ENCODE results near the gene HSF5.
"Not testable (repeated sequence)": the region's sequence is repeated elsewhere in the genome, so short reads cannot be mapped to it uniquely, and the experiment has no call there.

The HSF5 gene

GRCh38 chr17:58515286-58515685 lies 27.1 kb upstream of the HSF5 start:
- DNase-seq = no peak

GRCh38 chr17:58514770-58515157 lies 26.6 kb upstream of the HSF5 start:
- no peak for DNase-seq

GRCh38 chr17:58513965-58514769 lies 26.0 kb upstream of the HSF5 start, which contains the start of gene MTMR4:
MTMR4 (minus strand) TSS chr17:58514638; CDS start chr17:58514407, 231 bp downstream.
- DNase-seq = peak; percentile 68

- peak; percentile 14 for DNase-seq
Measured at GRCh38 chr17:58513267-58513964, 25.2 kb upstream of the HSF5 start.

GRCh38 chr17:58510075-58510474 lies 21.9 kb upstream of the HSF5 start:
- DNase-seq = no peak

GRCh38 chr17:58508341-58509067 lies 20.3 kb upstream of the HSF5 start:
- DNase-seq = no peak

- DNase-seq = no peak
Measured at GRCh38 chr17:58507123-58507634, 19.0 kb upstream of the HSF5 start.

- DNase-seq = no peak
Measured at GRCh38 chr17:58506354-58507080, 18.3 kb upstream of the HSF5 start.

GRCh38 chr17:58504826-58505351 lies 16.7 kb upstream of the HSF5 start:
- no peak for DNase-seq

GRCh38 chr17:58503866-58504265 lies 15.7 kb upstream of the HSF5 start:
- no peak for DNase-seq

- DNase-seq = not testable (repeated sequence)
Measured at GRCh38 chr17:58503134-58503533, 14.9 kb upstream of the HSF5 start.

GRCh38 chr17:58501451-58501850 lies 13.2 kb upstream of the HSF5 start:
- no peak for DNase-seq

- no peak for DNase-seq
Measured at GRCh38 chr17:58498177-58498828, 10.1 kb upstream of the HSF5 start.

- DNase-seq = no peak
Measured at GRCh38 chr17:58493506-58493905, 5.3 kb upstream of the HSF5 start.

GRCh38 chr17:58492238-58493121 lies 4.3 kb upstream of the HSF5 start:
- no peak for DNase-seq

GRCh38 chr17:58491510-58492045 lies 3.4 kb upstream of the HSF5 start:
- DNase-seq = no peak

- DNase-seq = no peak
Measured at GRCh38 chr17:58488428-58488890, 251 bp upstream of the HSF5 start.

GRCh38 chr17:58484600-58484999 lies 3.6 kb downstream of the HSF5 start:
- no peak for DNase-seq

GRCh38 chr17:58481798-58482197 lies 6.4 kb downstream of the HSF5 start:
- not testable (repeated sequence) for DNase-seq

GRCh38 chr17:58480090-58480489 lies 8.1 kb downstream of the HSF5 start:
- DNase-seq = no peak
